Cardiac muscle cell (in vitro differentiated cells and primary cell): ENCODE measurements around the gene OPRM1. TPM values are rescaled to one million over a fixed set of nuclear protein-coding genes. Genes with fewer than 3 reads are reported as not detected.

Experiments used
- DNase-seq, 2 donors: peaks; one replicate each; pipeline versions ENCODE4 v3.0.0 to v3.0.0-alpha.2; 2010 to 2017; ENCODE audit warnings: low read depth in 1 of 2, low spot score in 1 of 2
- H3K27ac ChIP-seq: fragments of 200-600 bp; sonication (generic); 2 replicates; pipeline ENCODE4 v1.5.1; 2016
- H3K27me3 ChIP-seq: fragments of 200-600 bp; sonication (generic); 2 replicates; pipeline ENCODE4 v1.6.0; 2016; ENCODE audit warnings: control low read depth
- H3K36me3 ChIP-seq: fragments of 200-600 bp; sonication (generic); 2 replicates; pipeline ENCODE4 v1.5.1; 2016; ENCODE audit warnings: control low read depth
- H3K4me1 ChIP-seq: fragments of 200-600 bp; sonication (generic); 2 replicates; pipeline ENCODE4 v1.8.1; 2017; ENCODE audit warnings: low read depth, mild to moderate bottlenecking, mixed run types
- H3K4me3 ChIP-seq: fragments of 200-600 bp; sonication (generic); 2 replicates; pipeline ENCODE4 v1.5.1; 2016; ENCODE audit warnings: mild to moderate bottlenecking
- H3K9me3 ChIP-seq: fragments of 200-600 bp; sonication (generic); 2 replicates; pipeline ENCODE4 v1.5.1; 2017; ENCODE audit warnings: low read depth, mild to moderate bottlenecking, control low read depth
- polyA plus RNA-seq: library from polyadenylated mRNA; unstranded; fragments of >200 nt; fragmentation: Nextera tagmentation; extraction: Ambion mirVana; gene quantifications from 2 replicates; pipeline ENCODE4 v1.2.1, GENCODE V29; 2016
- total RNA-seq: library from RNA; depleted of rRNA; stranded (reverse); fragments of >200 nt; gene quantifications from 2 replicates; pipeline ENCODE4 v1.2.3, GENCODE V29; 2016
- TF ChIP-seq, protein P1 (sequence below): IDR thresholded peaks from 2 replicates; pipeline ENCODE4 v1.5.1; 2012; ENCODE audit warnings: low read depth, mild to moderate bottlenecking, low read length

OPRM1 gene
- total and polyA plus RNA-seq, 2 experiments from 2014 or later: not detected

DNA sequence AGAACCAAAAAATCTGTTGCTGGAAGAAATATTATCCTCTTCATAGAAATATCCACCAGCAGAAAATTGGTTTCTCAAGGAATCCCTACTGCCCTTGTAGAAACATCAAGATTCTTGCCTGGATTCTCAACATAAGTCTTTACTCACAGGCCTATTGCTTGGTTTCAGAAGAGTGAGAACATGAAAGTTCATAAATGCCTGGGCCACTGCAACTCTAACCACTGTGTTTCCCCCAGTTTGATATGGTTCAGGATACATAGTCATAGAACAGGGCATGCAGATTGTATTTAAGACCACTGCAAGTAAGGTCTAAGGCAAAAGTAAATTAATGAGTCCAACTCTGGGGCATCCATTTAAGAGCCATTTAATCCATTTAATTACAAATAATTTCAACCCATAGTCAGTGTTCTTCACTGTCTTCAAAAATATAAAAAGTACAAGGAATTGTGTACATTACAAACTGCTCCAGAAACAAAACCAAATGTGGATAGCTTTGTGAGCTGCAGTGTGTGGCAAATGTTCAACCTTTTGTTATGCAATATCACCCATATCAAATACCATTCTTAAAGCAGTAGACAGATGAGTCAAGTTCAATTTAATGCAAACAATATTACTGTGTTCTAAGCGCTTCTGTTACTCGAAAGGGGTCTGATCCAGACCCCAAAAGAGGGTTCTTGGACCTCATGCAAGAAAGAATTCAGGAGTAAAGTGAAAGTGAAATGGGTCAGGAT lies 83.3 kb downstream of the OPRM1 start:
- no peaks in the 10 kb centered on the region for H3K9me3 ChIP-seq

DNA sequence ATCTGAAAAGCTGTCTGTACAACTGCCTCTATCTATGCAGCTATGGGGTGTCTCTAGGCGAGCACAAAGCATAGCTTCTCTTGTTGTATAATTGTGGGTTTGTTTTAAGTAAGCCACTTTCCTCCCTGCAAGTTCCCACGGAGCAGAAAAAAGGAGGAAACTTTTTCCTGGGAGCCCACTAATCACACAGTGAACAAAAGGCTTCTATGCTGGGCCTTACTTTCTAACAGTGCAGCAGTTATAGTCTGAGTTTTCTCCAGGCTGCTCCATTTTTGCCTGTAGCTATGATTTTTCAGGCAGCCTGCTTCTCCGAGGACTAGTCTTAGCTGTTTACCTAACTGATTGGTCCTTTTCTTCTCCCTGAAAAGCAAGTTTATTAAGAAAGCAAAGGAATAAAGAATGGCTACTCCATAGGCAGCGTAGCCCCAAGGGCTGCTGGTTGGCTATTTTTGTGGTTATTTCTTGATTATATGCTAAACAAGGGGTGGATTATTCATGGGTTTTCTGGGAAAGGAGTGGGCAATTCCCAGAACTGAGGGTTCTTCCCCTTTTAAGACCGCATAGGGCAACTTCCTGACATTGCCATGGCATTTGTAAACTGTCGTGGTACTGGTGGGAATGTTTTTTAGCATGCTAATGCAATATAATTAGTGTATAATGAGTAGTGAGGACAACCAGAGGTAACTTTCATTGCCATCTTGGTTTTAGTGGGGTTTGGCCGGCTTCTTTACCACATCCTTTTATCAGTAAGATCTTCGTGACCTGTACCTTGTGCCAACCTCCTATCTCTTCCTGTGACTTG lies 84.3 kb downstream of the OPRM1 start:
- H3K27ac ChIP-seq: no peak overlapping the region
- H3K4me1 ChIP-seq: no peaks in the 10 kb centered on the region
- no peaks in the 10 kb centered on the region for H3K27me3 ChIP-seq
- TF ChIP-seq, protein P1, sequence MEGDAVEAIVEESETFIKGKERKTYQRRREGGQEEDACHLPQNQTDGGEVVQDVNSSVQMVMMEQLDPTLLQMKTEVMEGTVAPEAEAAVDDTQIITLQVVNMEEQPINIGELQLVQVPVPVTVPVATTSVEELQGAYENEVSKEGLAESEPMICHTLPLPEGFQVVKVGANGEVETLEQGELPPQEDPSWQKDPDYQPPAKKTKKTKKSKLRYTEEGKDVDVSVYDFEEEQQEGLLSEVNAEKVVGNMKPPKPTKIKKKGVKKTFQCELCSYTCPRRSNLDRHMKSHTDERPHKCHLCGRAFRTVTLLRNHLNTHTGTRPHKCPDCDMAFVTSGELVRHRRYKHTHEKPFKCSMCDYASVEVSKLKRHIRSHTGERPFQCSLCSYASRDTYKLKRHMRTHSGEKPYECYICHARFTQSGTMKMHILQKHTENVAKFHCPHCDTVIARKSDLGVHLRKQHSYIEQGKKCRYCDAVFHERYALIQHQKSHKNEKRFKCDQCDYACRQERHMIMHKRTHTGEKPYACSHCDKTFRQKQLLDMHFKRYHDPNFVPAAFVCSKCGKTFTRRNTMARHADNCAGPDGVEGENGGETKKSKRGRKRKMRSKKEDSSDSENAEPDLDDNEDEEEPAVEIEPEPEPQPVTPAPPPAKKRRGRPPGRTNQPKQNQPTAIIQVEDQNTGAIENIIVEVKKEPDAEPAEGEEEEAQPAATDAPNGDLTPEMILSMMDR: no peak
- no peaks in the 10 kb centered on the region for H3K36me3 ChIP-seq
- DNase-seq: no peak
- no peak overlapping the region for H3K4me3 ChIP-seq
- H3K9me3 ChIP-seq: no peaks in the 10 kb centered on the region

More for the DNA sequence above, 83.3 kb downstream of the OPRM1 start:
- H3K4me3 ChIP-seq: no peak overlapping the region
- no peak for DNase-seq
- H3K36me3 ChIP-seq: no peaks in the 10 kb centered on the region
- H3K27me3 ChIP-seq: no peaks in the 10 kb centered on the region
- H3K27ac ChIP-seq: no peak overlapping the region
- no peaks in the 10 kb centered on the region for H3K4me1 ChIP-seq
- TF ChIP-seq, protein P1: no peak

DNA sequence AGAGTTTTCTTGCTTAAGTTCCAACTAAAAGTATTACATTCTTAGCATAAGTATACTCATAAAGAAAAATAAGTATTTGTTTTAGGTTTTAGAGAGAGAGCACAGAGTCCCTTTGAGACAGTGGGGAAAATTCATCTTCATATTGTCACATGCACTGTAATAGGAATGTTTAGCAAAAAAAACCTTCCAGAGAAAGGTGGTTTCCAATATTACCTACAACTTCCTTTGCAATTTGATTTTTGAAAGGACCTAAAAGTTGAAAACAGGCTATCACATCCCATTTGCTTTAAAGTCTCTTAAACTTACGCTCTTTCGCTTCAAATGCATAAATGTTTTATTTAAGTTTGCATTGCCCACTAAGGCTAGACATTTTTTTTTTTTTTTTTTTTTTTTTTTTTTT lies 86.4 kb downstream of the OPRM1 start:
- TF ChIP-seq, protein P1: no peak

DNA sequence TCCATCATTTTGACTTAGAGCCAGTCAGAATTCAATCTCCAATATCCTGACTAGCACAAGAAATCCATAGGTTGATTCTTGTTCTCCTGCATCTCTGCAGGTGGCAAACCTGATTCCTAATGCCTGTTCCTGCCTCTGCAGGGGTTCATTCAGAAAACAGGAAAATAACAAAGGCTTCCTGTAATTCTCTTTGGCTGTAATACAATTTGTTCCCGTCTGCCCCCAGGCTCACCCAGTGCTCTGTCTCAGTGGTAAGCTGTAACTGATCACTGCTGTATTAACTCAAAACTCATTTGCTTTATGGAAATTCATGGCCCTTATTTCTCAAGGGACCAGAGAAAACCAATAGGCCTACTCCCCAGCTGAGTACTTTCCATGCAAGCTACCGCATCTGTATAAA lies 88.6 kb downstream of the OPRM1 start:
- DNase-seq: no peak
- H3K36me3 ChIP-seq: no peaks in the 10 kb centered on the region
- no peak overlapping the region for H3K27ac ChIP-seq
- TF ChIP-seq, protein P1: no peak
- no peaks in the 10 kb centered on the region for H3K9me3 ChIP-seq
- H3K4me3 ChIP-seq: no peak overlapping the region
- no peaks in the 10 kb centered on the region for H3K27me3 ChIP-seq
- H3K4me1 ChIP-seq: no peaks in the 10 kb centered on the region

More for the DNA sequence above, 86.4 kb downstream of the OPRM1 start:
- no peak overlapping the region for H3K4me3 ChIP-seq
- no peaks in the 10 kb centered on the region for H3K9me3 ChIP-seq
- no peaks in the 10 kb centered on the region for H3K36me3 ChIP-seq
- no peak overlapping the region for H3K27ac ChIP-seq
- no peaks in the 10 kb centered on the region for H3K27me3 ChIP-seq
- DNase-seq: no peak
- no peaks in the 10 kb centered on the region for H3K4me1 ChIP-seq

DNA sequence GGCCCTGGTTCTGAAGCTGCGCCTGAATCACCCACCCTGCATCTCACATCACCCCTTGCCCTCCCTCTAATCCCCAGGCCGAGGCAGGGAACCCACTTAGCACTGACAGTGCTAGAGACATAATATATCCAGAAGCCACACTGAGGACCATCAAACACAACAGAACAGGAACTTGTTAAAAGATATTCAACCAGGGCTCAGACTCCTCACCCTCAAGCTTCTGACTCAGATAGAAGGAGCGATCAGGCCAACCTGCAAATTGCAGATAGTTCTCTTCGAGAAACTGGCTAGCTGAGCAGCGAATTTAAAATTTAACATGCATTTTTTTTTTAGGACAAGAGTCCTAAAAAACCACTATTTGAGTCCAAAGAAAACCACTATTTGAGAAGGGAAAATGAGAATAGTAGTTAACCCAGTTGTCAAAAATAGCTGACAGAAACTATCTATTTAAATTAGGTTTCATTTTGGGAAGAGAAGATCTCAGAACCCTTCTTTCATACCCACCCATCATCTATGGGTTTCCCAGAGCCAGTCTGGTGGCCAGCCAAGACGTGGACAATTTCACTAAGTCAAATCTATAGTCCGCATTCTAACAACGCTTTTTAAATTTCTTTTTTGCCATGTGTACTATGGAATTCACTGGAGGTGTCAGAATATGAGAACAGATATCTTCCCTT lies 95.6 kb downstream of the OPRM1 start:
- H3K9me3 ChIP-seq: no peaks in the 10 kb centered on the region
- H3K36me3 ChIP-seq: no peaks in the 10 kb centered on the region
- H3K27me3 ChIP-seq: no peaks in the 10 kb centered on the region
- no peak overlapping the region for H3K4me3 ChIP-seq
- TF ChIP-seq, protein P1: no peak
- H3K4me1 ChIP-seq: no peaks in the 10 kb centered on the region
- H3K27ac ChIP-seq: no peak overlapping the region
- DNase-seq: no peak
